ENCODE results near the gene SHQ1.

Gene SHQ1

GRCh38 chr3:72745146-72745999, 102.9 kb downstream of the SHQ1 start (continued):
- TF ChIP-seq SCRT2 (tag by site-specific recombination; IDR thresholded peaks at IDR 0.05) = peak; percentile 89
- no peak for TF ChIP-seq ZNF449 (tag by site-specific recombination; IDR thresholded peaks at IDR 0.05)
- TF ChIP-seq ZNF518A (tag by site-specific recombination; conservative IDR thresholded peaks at IDR 0.05; ENCODE audit: low read depth) = no peak
- TF ChIP-seq ZNF548 (tag by site-specific recombination; IDR thresholded peaks at IDR 0.05) = no peak
- no peak for TF ChIP-seq ZNF558 (tag by site-specific recombination; IDR thresholded peaks at IDR 0.05)
- TF ChIP-seq ZNF214 (tag by site-specific recombination; IDR thresholded peaks at IDR 0.05; ENCODE audit: borderline replicate concordance) = no peak
- TF ChIP-seq ZNF16 (tag by site-specific recombination; IDR thresholded peaks at IDR 0.05; ENCODE audit: low read depth) = no peak
- TF ChIP-seq ZNF530 (tag by site-specific recombination; IDR thresholded peaks at IDR 0.05; ENCODE audit: low read depth) = no peak
- no peak for TF ChIP-seq ZNF398 (tag by site-specific recombination; IDR thresholded peaks at IDR 0.05)
- TF ChIP-seq ZFP3 (tag by site-specific recombination; IDR thresholded peaks at IDR 0.05; ENCODE audit: low read depth) = no peak
- TF ChIP-seq GLIS1 (tag by site-specific recombination; IDR thresholded peaks at IDR 0.05) = peak; percentile 43; the same call in 1 of the 2 replicates
- TF ChIP-seq ZNF521 (tag by site-specific recombination; IDR thresholded peaks at IDR 0.05) = no peak
- peak; percentile 45; the same call in 1 of the 2 replicates for TF ChIP-seq OSR2 (tag by site-specific recombination; IDR thresholded peaks at IDR 0.05)
- no peak for TF ChIP-seq ZNF544 (tag by site-specific recombination; IDR thresholded peaks at IDR 0.05)
- no peak for TF ChIP-seq ZNF112 (tag by site-specific recombination; IDR thresholded peaks at IDR 0.05)
- TF ChIP-seq ZNF169 (tag by site-specific recombination; IDR thresholded peaks at IDR 0.05) = no peak
- TF ChIP-seq KLF17 (tag by site-specific recombination; IDR thresholded peaks at IDR 0.05) = no peak
- no peak for TF ChIP-seq ZNF221 (tag by site-specific recombination; IDR thresholded peaks at IDR 0.05; ENCODE audit: borderline replicate concordance)
- no peak for TF ChIP-seq YY2 (tag by site-specific recombination; IDR thresholded peaks at IDR 0.05)
- TF ChIP-seq ZNF335 (tag by site-specific recombination; conservative IDR thresholded peaks at IDR 0.05) = peak; percentile 57
- TF ChIP-seq ZNF184 (tag by site-specific recombination; IDR thresholded peaks at IDR 0.05) = no peak
- no peak for TF ChIP-seq REPIN1 (tag by site-specific recombination; IDR thresholded peaks at IDR 0.05; ENCODE audit: low read depth)
- no peak for TF ChIP-seq ZNF560 (tag by site-specific recombination; IDR thresholded peaks at IDR 0.05; ENCODE audit: borderline replicate concordance)
- no peak for TF ChIP-seq OVOL3 (tag by site-specific recombination; IDR thresholded peaks at IDR 0.05)
- TF ChIP-seq ZNF837 (tag by site-specific recombination; IDR thresholded peaks at IDR 0.05) = no peak
- 0 out of 2 replicates have a peak, but pooled peaks have one; percentile 51 for TF ChIP-seq ZNF561 (tag by site-specific recombination; IDR thresholded peaks at IDR 0.05; ENCODE audit: borderline replicate concordance)
- no peak for TF ChIP-seq ZNF266 (tag by site-specific recombination; IDR thresholded peaks at IDR 0.05; ENCODE audit: low read depth)
- TF ChIP-seq ZBTB6 (tag by site-specific recombination; IDR thresholded peaks at IDR 0.05) = no peak
- no peak for TF ChIP-seq ZNF48 (tag by site-specific recombination; IDR thresholded peaks at IDR 0.05)

All from HEK293 (cell line).